Mesothelial cell of epicardium (in vitro differentiated cells): ENCODE results near the gene GATAD2B. TPM values are rescaled to one million over a fixed set of nuclear protein-coding genes. Genes with fewer than 3 reads are reported as not detected.

ENCODE experiments used
- DNase-seq, 2 experiments: peaks; one replicate each; pipeline ENCODE4 v3.0.0; 2021; ENCODE audit warnings: low spot score in 2 of 2; ENCODE audit not compliant: unreplicated experiment in 2 of 2
- H3K27ac Mint-ChIP-seq: 2 replicates; pipeline ENCODE4 v1.8.0; 2021; ENCODE audit warnings: mixed read lengths
- H3K27me3 Mint-ChIP-seq: 2 replicates; pipeline ENCODE4 v1.8.0; 2021; ENCODE audit warnings: low read depth, mixed read lengths
- H3K36me3 Mint-ChIP-seq: 2 replicates; pipeline ENCODE4 v1.8.0; 2021; ENCODE audit warnings: mixed read lengths
- H3K4me1 Mint-ChIP-seq: 2 replicates; pipeline ENCODE4 v1.8.0; 2021; ENCODE audit warnings: mixed read lengths
- H3K4me3 Mint-ChIP-seq: 2 replicates; pipeline ENCODE4 v1.8.0; 2021; ENCODE audit warnings: mild to moderate bottlenecking, moderate library complexity, mixed read lengths
- H3K9me3 Mint-ChIP-seq: 2 replicates; pipeline ENCODE4 v1.8.0; 2021; ENCODE audit warnings: mixed read lengths
- CTCF ChIP-seq: fragments of 200-600 bp; sonication (generic); IDR thresholded peaks from one replicate; pipeline ENCODE4 v1.5.0; 2021; ENCODE audit warnings: antibody characterized with exemption; ENCODE audit not compliant: unreplicated experiment
- total RNA-seq: library from RNA; stranded (reverse); gene quantifications from 3 replicates; pipeline ENCODE4 v1.2.1, GENCODE V29; 2021

GATAD2B gene
- total RNA-seq, 1 donor from 2014 or later, result 77.3 TPM

GRCh38 chr1:153795330-153795837 lies 127.4 kb downstream of the GATAD2B start:
- peaks cover 4% of the 10 kb centered on the region for H3K4me1 Mint-ChIP-seq
- no peaks in the 10 kb centered on the region for H3K36me3 Mint-ChIP-seq
- no peaks in the 10 kb centered on the region for H3K9me3 Mint-ChIP-seq
- no peak for TF ChIP-seq CTCF
- no peak overlapping the region for H3K27ac Mint-ChIP-seq
- H3K27me3 Mint-ChIP-seq, result no peaks in the 10 kb centered on the region
- H3K4me3 Mint-ChIP-seq, result no peak overlapping the region
- DNase-seq, result no peak

- H3K9me3 Mint-ChIP-seq, result no peaks in the 10 kb centered on the region
- no peaks in the 10 kb centered on the region for H3K27me3 Mint-ChIP-seq
- no peak overlapping the region for H3K4me3 Mint-ChIP-seq
- H3K4me1 Mint-ChIP-seq, result peaks cover 7% of the 10 kb centered on the region
- no peak for DNase-seq
- no peaks in the 10 kb centered on the region for H3K36me3 Mint-ChIP-seq
- no peak for TF ChIP-seq CTCF
- no peak overlapping the region for H3K27ac Mint-ChIP-seq
Measured at GRCh38 chr1:153794624-153795329, 128.0 kb downstream of the GATAD2B start.

- no peak for DNase-seq
- H3K4me1 Mint-ChIP-seq, result peaks cover 7% of the 10 kb centered on the region
- H3K36me3 Mint-ChIP-seq, result no peaks in the 10 kb centered on the region
- H3K27me3 Mint-ChIP-seq, result no peaks in the 10 kb centered on the region
- no peak for TF ChIP-seq CTCF
- no peak overlapping the region for H3K27ac Mint-ChIP-seq
- H3K9me3 Mint-ChIP-seq, result no peaks in the 10 kb centered on the region
- no peak overlapping the region for H3K4me3 Mint-ChIP-seq
Measured at GRCh38 chr1:153793973-153794615, 128.7 kb downstream of the GATAD2B start.

GRCh38 chr1:153793261-153793972 lies 129.4 kb downstream of the GATAD2B start:
- Mint-ChIP-seq H3K27me3 (no peaks in the 10 kb centered on the region), H3K36me3 (no peaks in the 10 kb centered on the region), H3K4me1 (peaks cover 7% of the 10 kb centered on the region), H3K9me3 (no peaks in the 10 kb centered on the region), H3K4me3 (no peak overlapping the region), H3K27ac (no peak overlapping the region)
- no peak for TF ChIP-seq CTCF
- DNase-seq, result no peak

GRCh38 chr1:153792631-153793041 lies 130.1 kb downstream of the GATAD2B start:
- Mint-ChIP-seq H3K27me3 (no peaks in the 10 kb centered on the region), H3K36me3 (no peaks in the 10 kb centered on the region), H3K9me3 (no peaks in the 10 kb centered on the region), H3K27ac (no peak overlapping the region), H3K4me1 (peaks cover 13% of the 10 kb centered on the region), H3K4me3 (no peak overlapping the region)
- no peak for TF ChIP-seq CTCF
- no peak for DNase-seq
